ENCODE measurements around the gene GDF11. TPM values are rescaled to one million over a fixed set of nuclear protein-coding genes. Genes with fewer than 3 reads are reported as not detected.

GDF11 gene
- total RNA-seq, 1 experiment from 2014 or later, result 31.8 TPM

DNA sequence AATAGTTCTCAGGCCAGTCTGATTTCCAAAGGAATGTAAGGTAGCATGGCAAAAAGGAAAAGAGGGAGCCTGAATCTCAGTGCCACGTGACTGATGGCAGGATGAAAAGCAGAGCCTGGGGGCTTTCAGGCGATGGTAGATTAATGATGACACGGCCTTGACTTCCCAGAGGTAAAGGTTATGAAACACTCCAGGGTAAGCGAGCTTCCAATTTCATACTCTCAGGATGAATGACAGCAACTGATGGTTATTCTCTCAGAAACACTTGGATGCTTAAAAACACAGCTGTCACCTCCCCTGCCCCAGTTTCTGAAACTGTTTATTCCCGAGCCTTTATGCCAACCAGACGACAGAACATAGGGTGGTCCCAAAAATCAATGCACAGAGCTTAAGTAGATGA lies 28.8 kb downstream of the GDF11 start:
- peak overlapping the region in 1 of 3 experiments; percentile 60; a peak in 2 of 7 replicates for H3K27ac Mint-ChIP-seq
- no peaks in the 10 kb centered on the region for H3K79me2 ChIP-seq (ENCODE audit: insufficient read depth, low read length)
- H3K9me3 ChIP-seq (ENCODE audit: control insufficient read depth, low read depth, low read length), result no peaks in the 10 kb centered on the region
- no peak overlapping the region for H3K4me2 ChIP-seq (ENCODE audit: insufficient read depth, insufficient read length, low read length)
- H3K9ac ChIP-seq (ENCODE audit: extremely low read depth, insufficient read length, low read length), result no peak overlapping the region
- H3K79me1 ChIP-seq (ENCODE audit: insufficient read depth, low read depth, low read length, poor library complexity, severe bottlenecking), result peaks cover 6% of the 10 kb centered on the region
- H3K9me3 Mint-ChIP-seq, result no peaks in the 10 kb centered on the region
- H4K5ac ChIP-seq (ENCODE audit: insufficient read length, low read depth, low read length), result no peak overlapping the region
- H2BK5ac ChIP-seq (ENCODE audit: insufficient read length, low read length), result no peak overlapping the region
- H3K23me2 ChIP-seq (ENCODE audit: insufficient read length, low read depth, low read length, poor library complexity, severe bottlenecking), result no peaks in the 10 kb centered on the region
- TF ChIP-seq, protein P1, sequence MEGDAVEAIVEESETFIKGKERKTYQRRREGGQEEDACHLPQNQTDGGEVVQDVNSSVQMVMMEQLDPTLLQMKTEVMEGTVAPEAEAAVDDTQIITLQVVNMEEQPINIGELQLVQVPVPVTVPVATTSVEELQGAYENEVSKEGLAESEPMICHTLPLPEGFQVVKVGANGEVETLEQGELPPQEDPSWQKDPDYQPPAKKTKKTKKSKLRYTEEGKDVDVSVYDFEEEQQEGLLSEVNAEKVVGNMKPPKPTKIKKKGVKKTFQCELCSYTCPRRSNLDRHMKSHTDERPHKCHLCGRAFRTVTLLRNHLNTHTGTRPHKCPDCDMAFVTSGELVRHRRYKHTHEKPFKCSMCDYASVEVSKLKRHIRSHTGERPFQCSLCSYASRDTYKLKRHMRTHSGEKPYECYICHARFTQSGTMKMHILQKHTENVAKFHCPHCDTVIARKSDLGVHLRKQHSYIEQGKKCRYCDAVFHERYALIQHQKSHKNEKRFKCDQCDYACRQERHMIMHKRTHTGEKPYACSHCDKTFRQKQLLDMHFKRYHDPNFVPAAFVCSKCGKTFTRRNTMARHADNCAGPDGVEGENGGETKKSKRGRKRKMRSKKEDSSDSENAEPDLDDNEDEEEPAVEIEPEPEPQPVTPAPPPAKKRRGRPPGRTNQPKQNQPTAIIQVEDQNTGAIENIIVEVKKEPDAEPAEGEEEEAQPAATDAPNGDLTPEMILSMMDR (conservative IDR thresholded peaks at IDR 0.05), result no peak
- H3K4me3 Mint-ChIP-seq, result no peak overlapping the region
- H3K4me1 Mint-ChIP-seq, result peaks cover 0 to 3% of the 10 kb centered on the region in 2 experiments; a peak in 2 of 4 replicates
- no peak overlapping the region for H3K23ac ChIP-seq (ENCODE audit: insufficient read length, low read depth, low read length)
- H3K18ac ChIP-seq (ENCODE audit: insufficient read length, low read depth, low read length), result no peak overlapping the region
- H2AK5ac ChIP-seq (ENCODE audit: insufficient read length, low read length), result no peak overlapping the region
- no peak overlapping the region for H2BK12ac ChIP-seq (ENCODE audit: insufficient read length, low read depth, low read length)
- H3K56ac ChIP-seq (ENCODE audit: insufficient read length, low read depth, low read length), result no peak overlapping the region
- no peak overlapping the region for H2AFZ ChIP-seq (ENCODE audit: low read length)
- H4K8ac ChIP-seq (replicated peaks; ENCODE audit: insufficient read length, low read depth, low read length), result no peak overlapping the region
- H2BK15ac ChIP-seq (ENCODE audit: low read depth, low read length), result no peak overlapping the region
- H3K4me1 ChIP-seq (ENCODE audit: insufficient read depth, low read length), result no peaks in the 10 kb centered on the region
- no peak overlapping the region for H2BK120ac ChIP-seq (ENCODE audit: low read depth, low read length, poor library complexity, severe bottlenecking)
- H2BK20ac ChIP-seq (ENCODE audit: low read depth, low read length, poor library complexity, severe bottlenecking), result no peak overlapping the region
- no peak overlapping the region for H3K27ac ChIP-seq (ENCODE audit: insufficient read length, low read depth, low read length)
- H4K91ac ChIP-seq (ENCODE audit: insufficient read length, low read depth, low read length), result no peak overlapping the region
- H3K36me3 Mint-ChIP-seq (ENCODE audit: insufficient read depth in 1 of 3, low read depth in 3 of 3), result peaks cover 19 to 59% (median 55%) of the 10 kb centered on the region in 3 experiments; a peak in 6 of 7 replicates
- no CpG with 5 or more reads among the region's 6 CpGs for WGBS (ENCODE audit: extremely low coverage, insufficient read length, low lambda C conversion rate)
- H3K27me3 ChIP-seq (ENCODE audit: insufficient read depth, low read length), result no peaks in the 10 kb centered on the region
- H4K20me1 ChIP-seq (ENCODE audit: control insufficient read depth, insufficient read depth, insufficient read length), result no peaks in the 10 kb centered on the region
- H3K27me3 Mint-ChIP-seq (ENCODE audit: low read depth), result no peaks in the 10 kb centered on the region
- DNase-seq, result no peak
- no peak overlapping the region for H3K14ac ChIP-seq (ENCODE audit: insufficient read depth, low read length)
- H3K4ac ChIP-seq (ENCODE audit: low read depth, low read length), result no peak overlapping the region
- no peak overlapping the region for H3T11ph ChIP-seq (ENCODE audit: low read length)
